Measurements from ENCODE around the gene SPATA12. TPM values are rescaled to one million over a fixed set of nuclear protein-coding genes. Genes with fewer than 3 reads are reported as not detected.

The SPATA12 gene, protein sequence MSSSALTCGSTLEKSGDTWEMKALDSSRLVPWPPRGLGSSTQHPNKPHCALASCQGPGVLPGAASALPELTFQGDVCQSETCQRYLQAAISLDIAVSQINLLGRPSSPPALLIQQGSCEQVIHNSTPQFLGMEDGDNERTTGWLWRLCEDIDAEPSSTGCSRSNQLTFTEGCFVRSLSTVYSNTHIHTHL
- total RNA-seq (2014; rRNA removed) (0.12 and 0.47 TPM in 2 replicates), Bru-seq, nascent RNA (percentile 31 among the genes with signal in this experiment), BruChase-seq, experiment 1, labeled RNA remaining after a 6-hour chase (percentile 24 among the genes with signal in this experiment), BruChase-seq, experiment 2, labeled RNA remaining after a 2-hour chase (percentile 19 among the genes with signal in this experiment)
- long read RNA-seq, partial matches to known transcripts, result 0 of 1 reads
- long read RNA-seq, other reads (novel, unspliced or antisense), result 0 of 1 reads

DNA sequence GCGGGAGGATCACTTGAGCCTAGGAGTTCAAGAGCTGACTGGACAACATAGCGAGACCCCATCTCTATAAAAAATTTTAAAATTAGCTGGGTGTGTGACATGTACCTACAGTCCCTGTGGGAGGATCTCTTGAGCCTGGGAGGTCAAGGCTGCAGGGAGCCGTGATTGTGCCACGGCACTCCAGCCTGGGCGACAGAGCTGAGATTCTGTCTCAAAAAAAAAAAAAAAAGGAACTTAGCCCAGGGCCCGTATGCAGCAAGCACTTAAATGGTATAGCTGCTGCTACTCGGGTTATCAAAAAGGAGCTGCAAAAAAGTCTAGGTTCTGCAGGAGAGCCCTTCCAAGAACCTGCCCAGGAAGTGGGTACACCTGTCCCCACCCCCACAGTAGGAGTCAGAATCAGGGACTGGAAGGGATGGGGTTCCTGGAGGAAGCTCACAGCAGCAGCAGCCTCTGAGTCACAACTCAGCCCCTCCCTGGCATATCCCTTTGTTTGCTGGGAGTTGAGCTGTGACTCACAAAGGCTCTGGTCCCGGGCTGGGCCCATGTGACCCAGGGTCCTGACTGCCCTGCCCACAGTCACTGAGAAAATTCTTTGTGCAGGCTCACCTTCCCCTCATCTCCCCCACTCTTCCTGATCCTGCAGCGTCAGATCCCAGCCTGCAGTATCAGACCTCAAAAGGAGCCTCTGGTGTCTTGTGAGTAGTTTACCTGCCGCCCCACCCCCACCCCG is at the start of gene SPATA12:
Gene SPATA12, plus strand, starts transcription at position 576 of the 733 bp plus-strand sequence. CDS start 13,031 bp downstream, outside the sequence.
- Histone ChIP-seq H3K4me2 (ENCODE audit: low read length) (peak within 1 kb of the TSS; percentile 82), H3K9me3 (ENCODE audit: low read length) (no peaks in the 10 kb centered on the region), H3K79me2 (ENCODE audit: low read length) (0 out of 2 replicates have a peak, but pooled peaks cover 8% of the 10 kb centered on the region), H3K4me3 (ENCODE audit: low read length) (peak within 1 kb of the TSS; percentile 51), H3F3A (ENCODE audit: low read length, unreplicated experiment) (peaks cover 4% of the 10 kb centered on the region), H3K27me3 (ENCODE audit: low read length) (no peaks in the 10 kb centered on the region), H3K9me2 (replicated peaks; ENCODE audit: low read length) (no peaks in the 10 kb centered on the region), H3K4me1 (ENCODE audit: insufficient read depth, low read length) (peaks cover 43% of the 10 kb centered on the region), H3K27ac (ENCODE audit: low read length) (peak within 1 kb of the TSS; percentile 90), H2AFZ (ENCODE audit: low read length) (peak within 1 kb of the TSS; percentile 31; the same call in 1 of the 2 replicates), H3K9ac (ENCODE audit: low read length) (peak within 1 kb of the TSS; percentile 66), H3K36me3 (ENCODE audit: low read depth, low read length) (no peaks in the 10 kb centered on the region), H4K20me1 (ENCODE audit: low read length) (no peaks in the 10 kb centered on the region)
- TF ChIP-seq, protein P1, sequence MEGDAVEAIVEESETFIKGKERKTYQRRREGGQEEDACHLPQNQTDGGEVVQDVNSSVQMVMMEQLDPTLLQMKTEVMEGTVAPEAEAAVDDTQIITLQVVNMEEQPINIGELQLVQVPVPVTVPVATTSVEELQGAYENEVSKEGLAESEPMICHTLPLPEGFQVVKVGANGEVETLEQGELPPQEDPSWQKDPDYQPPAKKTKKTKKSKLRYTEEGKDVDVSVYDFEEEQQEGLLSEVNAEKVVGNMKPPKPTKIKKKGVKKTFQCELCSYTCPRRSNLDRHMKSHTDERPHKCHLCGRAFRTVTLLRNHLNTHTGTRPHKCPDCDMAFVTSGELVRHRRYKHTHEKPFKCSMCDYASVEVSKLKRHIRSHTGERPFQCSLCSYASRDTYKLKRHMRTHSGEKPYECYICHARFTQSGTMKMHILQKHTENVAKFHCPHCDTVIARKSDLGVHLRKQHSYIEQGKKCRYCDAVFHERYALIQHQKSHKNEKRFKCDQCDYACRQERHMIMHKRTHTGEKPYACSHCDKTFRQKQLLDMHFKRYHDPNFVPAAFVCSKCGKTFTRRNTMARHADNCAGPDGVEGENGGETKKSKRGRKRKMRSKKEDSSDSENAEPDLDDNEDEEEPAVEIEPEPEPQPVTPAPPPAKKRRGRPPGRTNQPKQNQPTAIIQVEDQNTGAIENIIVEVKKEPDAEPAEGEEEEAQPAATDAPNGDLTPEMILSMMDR (conservative IDR thresholded peaks at IDR 0.05; ENCODE audit: low read depth, low read length), result no peak
- TF ChIP-seq EZH2 (IDR thresholded peaks at IDR 0.05; ENCODE audit: low read length, unreplicated experiment) (no peak), EZH2phosphoT487 (IDR thresholded peaks at IDR 0.05; ENCODE audit: borderline replicate concordance, low read length) (no peak)
- ChIA-PET CTCF (interaction anchor here (0.6 to 0.7 kb wide), 4 partner anchors 40 to 165 kb away, joined by 3 to 5 read pairs (median 4); no protein-coding TSS in a partner anchor), POLR2A (ENCODE audit: unreplicated experiment) (interaction anchor here (0.5 kb wide), 1 partner anchor 62 kb away, joined by 6 read pairs; no protein-coding TSS in a partner anchor)
- BruUV-seq (replicated peaks), result no TSS peak
- intact Hi-C loops (cut with micrococcal nuclease), result loop anchor here (1.0 to 10.0 kb wide), 3 partner anchors 19 to 365 kb away; no protein-coding TSS in a partner anchor
- DNase-seq (peak; percentile 98), ATAC-seq (peak; percentile 94)

DNA sequence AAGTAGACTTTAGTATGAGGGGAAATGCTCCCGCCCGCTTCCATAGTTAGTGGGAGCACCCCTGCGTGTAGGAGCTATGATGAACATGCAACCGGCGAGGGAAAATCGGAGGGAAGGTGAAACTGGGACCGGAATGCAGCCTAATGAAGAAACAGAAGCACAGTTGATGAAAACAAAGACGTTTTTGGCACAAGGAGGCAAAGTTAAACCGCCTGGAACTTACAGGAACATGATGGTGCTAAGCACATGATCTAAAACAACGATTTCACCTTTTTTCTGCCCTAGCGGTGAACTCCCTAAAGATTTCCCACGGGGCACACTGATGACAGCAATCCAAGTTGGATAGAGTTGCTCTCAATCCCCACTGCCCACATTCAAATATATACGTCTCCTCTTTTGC is 49.4 kb upstream of the SPATA12 start:
- TF ChIP-seq, protein P1 (conservative IDR thresholded peaks at IDR 0.05; ENCODE audit: low read depth, low read length), result no peak
- intact Hi-C loops (cut with micrococcal nuclease), result no loop called here
- POLR2A ChIA-PET (ENCODE audit: unreplicated experiment), result no interaction called here
- no peak overlapping the region for H3K9ac ChIP-seq (ENCODE audit: low read length)
- H3K36me3 ChIP-seq (ENCODE audit: low read depth, low read length), result no peaks in the 10 kb centered on the region
- no peaks in the 10 kb centered on the region for H3K79me2 ChIP-seq (ENCODE audit: low read length)
- H3K9me3 ChIP-seq (ENCODE audit: low read length), result no peaks in the 10 kb centered on the region
- no peak overlapping the region for H3K4me2 ChIP-seq (ENCODE audit: low read length)
- CTCF ChIA-PET, result no interaction called here
- no peak overlapping the region for H3K27ac ChIP-seq (ENCODE audit: low read length)
- H4K20me1 ChIP-seq (ENCODE audit: low read length), result no peaks in the 10 kb centered on the region
- no peak overlapping the region for H2AFZ ChIP-seq (ENCODE audit: low read length)
- no peak overlapping the region for H3K4me3 ChIP-seq (ENCODE audit: low read length)
- DNase-seq (no peak), ATAC-seq (no peak)
- no peaks in the 10 kb centered on the region for H3K27me3 ChIP-seq (ENCODE audit: low read length)
- peaks cover 44% of the 10 kb centered on the region for H3K4me1 ChIP-seq (ENCODE audit: insufficient read depth, low read length)
- H3K9me2 ChIP-seq (replicated peaks; ENCODE audit: low read length), result no peaks in the 10 kb centered on the region
- BruUV-seq (replicated peaks), result no TSS peak
- peaks cover 9% of the 10 kb centered on the region for H3F3A ChIP-seq (ENCODE audit: low read length, unreplicated experiment)
